Astrocyte (in vitro differentiated cells and primary cell): Measurements from ENCODE around the gene MAGI3. TPM values are rescaled to one million over a fixed set of nuclear protein-coding genes. Genes with fewer than 3 reads are reported as not detected.

Experiments
- DNase-seq: peaks from one replicate; pipeline ENCODE4 v3.0.0-alpha.2; 2010; ENCODE audit warnings: low read depth
- FAIRE-seq: peaks from 2 replicates; lab custom pipeline; 2011; peaks lifted over from hg19 to GRCh38; lab: Jason Lieb, UNC
- H2AFZ ChIP-seq: 2 replicates; pipeline ENCODE4 v1.6.0; 2012; ENCODE audit warnings: low read depth, low read length, inconsistent platforms
- H3K27ac ChIP-seq: 2 replicates; pipeline ENCODE4 v1.5.1; 2011; ENCODE audit warnings: low read depth, low read length, inconsistent platforms
- H3K27me3 ChIP-seq: 2 replicates; pipeline ENCODE4 v1.6.0; 2011; ENCODE audit warnings: low read length, inconsistent platforms; ENCODE audit not compliant: insufficient read depth
- H3K36me3 ChIP-seq: 2 replicates; pipeline ENCODE4 v1.5.1; 2011; ENCODE audit warnings: low read length, inconsistent platforms; ENCODE audit not compliant: insufficient read depth
- H3K4me1 ChIP-seq: 2 replicates; pipeline ENCODE4 v1.5.1; 2011; ENCODE audit warnings: low read length, inconsistent platforms; ENCODE audit not compliant: insufficient read depth
- H3K4me2 ChIP-seq: 2 replicates; pipeline ENCODE4 v1.6.0; 2012; ENCODE audit warnings: low read length, inconsistent platforms
- H3K4me3 ChIP-seq: 2 replicates; pipeline ENCODE4 v1.5.1; 2011; ENCODE audit warnings: low read depth, mild to moderate bottlenecking, low read length, inconsistent platforms; ENCODE audit not compliant: insufficient read depth
- H3K79me2 ChIP-seq: 2 replicates; pipeline ENCODE4 v1.6.0; 2012; ENCODE audit warnings: mild to moderate bottlenecking, low read length, inconsistent platforms; ENCODE audit not compliant: insufficient read depth
- H3K9ac ChIP-seq: 2 replicates; pipeline ENCODE4 v1.6.0; 2012; ENCODE audit warnings: mild to moderate bottlenecking, low read length, inconsistent platforms
- H3K9me3 ChIP-seq: 2 replicates; pipeline ENCODE4 v1.5.1; 2012; ENCODE audit warnings: low read depth, mild to moderate bottlenecking, low read length, inconsistent platforms; ENCODE audit not compliant: insufficient read depth
- H4K20me1 ChIP-seq: 2 replicates; pipeline ENCODE4 v1.6.0; 2012; ENCODE audit warnings: low read length, inconsistent platforms; ENCODE audit not compliant: insufficient read depth
- H3K27ac Mint-ChIP-seq: one replicate; pipeline ENCODE4 v1.8.0; 2021; ENCODE audit warnings: mild to moderate bottlenecking, mixed read lengths; ENCODE audit not compliant: unreplicated experiment
- H3K27me3 Mint-ChIP-seq: one replicate; pipeline ENCODE4 v1.8.0; 2021; ENCODE audit warnings: low read depth, mixed read lengths; ENCODE audit not compliant: unreplicated experiment
- H3K36me3 Mint-ChIP-seq: one replicate; pipeline ENCODE4 v1.8.0; 2021; ENCODE audit warnings: low read depth, mixed read lengths; ENCODE audit not compliant: unreplicated experiment
- H3K4me1 Mint-ChIP-seq: one replicate; pipeline ENCODE4 v1.8.0; 2021; ENCODE audit warnings: low read depth, mixed read lengths; ENCODE audit not compliant: unreplicated experiment
- H3K4me3 Mint-ChIP-seq: one replicate; pipeline ENCODE4 v1.8.0; 2021; ENCODE audit warnings: mild to moderate bottlenecking, moderate library complexity, mixed read lengths; ENCODE audit not compliant: unreplicated experiment
- H3K9me3 Mint-ChIP-seq: one replicate; pipeline ENCODE4 v1.8.0; 2021; ENCODE audit warnings: mild to moderate bottlenecking, mixed read lengths; ENCODE audit not compliant: unreplicated experiment
- EZH2 ChIP-seq: IDR thresholded peaks from 2 replicates; pipeline ENCODE4 v1.6.1; 2012; ENCODE audit warnings: mild to moderate bottlenecking, low read length, inconsistent platforms; ENCODE audit not compliant: insufficient read depth
- total RNA-seq: library from RNA; stranded (reverse); gene quantifications from 2 replicates; pipeline ENCODE4 v1.2.1, GENCODE V29; 2021
- TF ChIP-seq, protein P1 (sequence below): IDR thresholded peaks from 2 replicates; pipeline ENCODE4 v1.5.1; 2011; ENCODE audit warnings: low read depth, mild to moderate bottlenecking, inconsistent platforms, low read length, moderate library complexity; ENCODE audit not compliant: insufficient read depth

Gene MAGI3
- total RNA-seq, 1 donor from 2014 or later, result 16.5 TPM

- Histone ChIP-seq H3K79me2 (peaks cover 11% of the 10 kb centered on the region), H3K27me3 (no peaks in the 10 kb centered on the region), H3K4me2 (no peak overlapping the region), H3K4me3 (no peak overlapping the region), H3K4me1 (peaks cover 14% of the 10 kb centered on the region), H3K27ac (no peak overlapping the region), H3K9me3 (no peaks in the 10 kb centered on the region), H2AFZ (no peak overlapping the region), H3K36me3 (no peaks in the 10 kb centered on the region), H4K20me1 (no peaks in the 10 kb centered on the region), H3K9ac (no peak overlapping the region)
- no peak overlapping the region for H3K4me3 Mint-ChIP-seq
- H3K36me3 Mint-ChIP-seq, result no peaks in the 10 kb centered on the region
- TF ChIP-seq, protein P1, sequence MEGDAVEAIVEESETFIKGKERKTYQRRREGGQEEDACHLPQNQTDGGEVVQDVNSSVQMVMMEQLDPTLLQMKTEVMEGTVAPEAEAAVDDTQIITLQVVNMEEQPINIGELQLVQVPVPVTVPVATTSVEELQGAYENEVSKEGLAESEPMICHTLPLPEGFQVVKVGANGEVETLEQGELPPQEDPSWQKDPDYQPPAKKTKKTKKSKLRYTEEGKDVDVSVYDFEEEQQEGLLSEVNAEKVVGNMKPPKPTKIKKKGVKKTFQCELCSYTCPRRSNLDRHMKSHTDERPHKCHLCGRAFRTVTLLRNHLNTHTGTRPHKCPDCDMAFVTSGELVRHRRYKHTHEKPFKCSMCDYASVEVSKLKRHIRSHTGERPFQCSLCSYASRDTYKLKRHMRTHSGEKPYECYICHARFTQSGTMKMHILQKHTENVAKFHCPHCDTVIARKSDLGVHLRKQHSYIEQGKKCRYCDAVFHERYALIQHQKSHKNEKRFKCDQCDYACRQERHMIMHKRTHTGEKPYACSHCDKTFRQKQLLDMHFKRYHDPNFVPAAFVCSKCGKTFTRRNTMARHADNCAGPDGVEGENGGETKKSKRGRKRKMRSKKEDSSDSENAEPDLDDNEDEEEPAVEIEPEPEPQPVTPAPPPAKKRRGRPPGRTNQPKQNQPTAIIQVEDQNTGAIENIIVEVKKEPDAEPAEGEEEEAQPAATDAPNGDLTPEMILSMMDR, result no peak
- TF ChIP-seq EZH2, result no peak
- H3K27ac Mint-ChIP-seq, result no peak overlapping the region
- no peak for FAIRE-seq
- DNase-seq, result no peak
- peaks cover 4% of the 10 kb centered on the region for H3K9me3 Mint-ChIP-seq
- H3K4me1 Mint-ChIP-seq, result peaks cover 25% of the 10 kb centered on the region
- no peaks in the 10 kb centered on the region for H3K27me3 Mint-ChIP-seq
Measured at GRCh38 chr1:113531321-113531720, 141.0 kb downstream of the MAGI3 start.

DNA sequence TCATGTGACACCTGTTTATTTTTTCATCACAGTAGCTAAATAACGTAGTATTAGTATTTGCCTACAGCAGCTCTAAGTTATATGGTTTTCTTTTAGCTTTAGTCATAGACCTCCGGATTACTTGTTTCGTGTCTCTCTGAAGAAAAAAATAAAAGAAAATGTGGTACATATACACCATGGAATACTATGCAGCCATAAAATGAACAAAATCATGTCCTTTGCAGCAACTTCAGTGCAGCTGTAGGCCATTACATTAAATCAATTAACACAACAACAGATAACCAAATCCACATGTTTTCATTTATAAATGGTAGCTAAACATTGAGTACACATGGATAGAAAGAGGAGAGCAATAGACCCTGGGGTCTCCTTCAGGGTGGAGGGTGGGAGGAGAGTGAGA, 142.7 kb downstream of the MAGI3 start:
- Histone ChIP-seq H3K4me3 (no peak overlapping the region), H2AFZ (no peak overlapping the region), H3K9me3 (no peaks in the 10 kb centered on the region), H3K9ac (no peak overlapping the region), H4K20me1 (no peaks in the 10 kb centered on the region), H3K4me1 (peaks cover 16% of the 10 kb centered on the region), H3K4me2 (no peak overlapping the region), H3K36me3 (no peaks in the 10 kb centered on the region), H3K27me3 (no peaks in the 10 kb centered on the region), H3K79me2 (peaks cover 18% of the 10 kb centered on the region), H3K27ac (peak overlapping the region; percentile 85)
- Mint-ChIP-seq H3K4me3 (no peak overlapping the region), H3K9me3 (peaks cover 7% of the 10 kb centered on the region), H3K27me3 (no peaks in the 10 kb centered on the region), H3K36me3 (no peaks in the 10 kb centered on the region), H3K27ac (peak overlapping the region; percentile 94), H3K4me1 (peaks cover 30% of the 10 kb centered on the region)
- TF ChIP-seq, protein P1, result no peak
- no peak for TF ChIP-seq EZH2
- no peak for FAIRE-seq
- DNase-seq, result no peak

- Mint-ChIP-seq H3K4me1 (peaks cover 30% of the 10 kb centered on the region), H3K9me3 (peaks cover 2% of the 10 kb centered on the region), H3K36me3 (no peaks in the 10 kb centered on the region), H3K27ac (peak overlapping the region; percentile 94), H3K27me3 (no peaks in the 10 kb centered on the region), H3K4me3 (no peak overlapping the region)
- peak overlapping the region; percentile 71 for H3K4me2 ChIP-seq
- no peaks in the 10 kb centered on the region for H3K27me3 ChIP-seq
- peaks cover 16% of the 10 kb centered on the region for H3K79me2 ChIP-seq
- FAIRE-seq, result peak; percentile 95
- peak overlapping the region; percentile 55 for H3K9ac ChIP-seq
- DNase-seq, result peak; percentile 93
- TF ChIP-seq EZH2, result no peak
- TF ChIP-seq, protein P1, result no peak
- no peaks in the 10 kb centered on the region for H4K20me1 ChIP-seq
- no peak overlapping the region for H2AFZ ChIP-seq
- H3K36me3 ChIP-seq, result no peaks in the 10 kb centered on the region
- H3K27ac ChIP-seq, result peak overlapping the region; percentile 85
- no peaks in the 10 kb centered on the region for H3K9me3 ChIP-seq
- no peak overlapping the region for H3K4me3 ChIP-seq
- peaks cover 16% of the 10 kb centered on the region for H3K4me1 ChIP-seq
Measured at GRCh38 chr1:113534130-113534817, 144.0 kb downstream of the MAGI3 start.
